ENCODE data around the gene RFXAP.
A peak's percentile ranks its signal among the peaks of the same experiment; 100 is the strongest.
"Not testable (repeated sequence)": the region's sequence is repeated elsewhere in the genome, so short reads cannot be mapped to it uniquely, and the experiment has no call there.

Gene RFXAP

GRCh38 chr13:36818804-36819738 is at the start of gene RFXAP:
RFXAP (plus strand) TSS chr13:36819222; CDS start chr13:36819358, 136 bp downstream.
- DNase-seq: peak; percentile 84

GRCh38 chr13:36769545-36769944 is 49.5 kb upstream of the RFXAP start:
- no peak for DNase-seq

DNA sequence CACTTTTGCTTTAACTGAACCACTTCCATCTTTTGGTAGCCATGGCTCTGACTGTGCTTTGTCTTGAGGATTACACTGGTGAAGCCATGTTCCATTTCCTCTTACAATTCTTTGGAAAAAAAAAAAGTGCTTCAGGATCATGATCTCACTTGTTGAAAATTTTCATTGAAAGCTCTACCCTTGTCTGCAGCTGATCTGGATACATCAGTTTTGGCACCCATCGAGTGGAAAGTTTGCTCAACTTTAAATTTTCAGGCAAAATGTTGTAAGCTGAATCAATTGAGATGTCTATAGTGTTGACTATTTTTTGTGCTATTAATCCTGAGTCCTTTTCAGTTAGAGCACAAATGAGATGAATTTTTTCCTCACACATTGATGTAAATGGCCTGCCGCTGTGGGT is 48.3 kb upstream of the RFXAP start:
- no peak for DNase-seq

DNA sequence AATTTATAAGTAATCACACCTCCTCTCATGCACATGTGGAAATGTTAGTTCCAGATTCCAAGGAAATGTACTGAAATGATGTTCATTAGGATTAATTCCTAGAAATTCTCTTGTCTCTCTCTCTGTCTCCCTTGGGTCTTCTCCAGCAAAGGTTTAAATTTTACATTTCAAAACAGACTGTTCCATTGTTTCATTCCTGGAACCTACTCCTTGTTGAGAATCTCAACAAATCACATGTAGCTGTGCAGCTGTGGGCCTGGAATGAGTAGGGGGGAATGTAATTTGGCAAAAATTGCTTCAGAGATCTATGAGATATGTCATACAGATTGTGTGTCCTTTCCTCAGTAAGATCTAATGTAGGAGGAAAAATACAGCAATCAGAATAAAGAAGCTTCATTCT is 46.2 kb upstream of the RFXAP start:
- no peak for DNase-seq

DNA sequence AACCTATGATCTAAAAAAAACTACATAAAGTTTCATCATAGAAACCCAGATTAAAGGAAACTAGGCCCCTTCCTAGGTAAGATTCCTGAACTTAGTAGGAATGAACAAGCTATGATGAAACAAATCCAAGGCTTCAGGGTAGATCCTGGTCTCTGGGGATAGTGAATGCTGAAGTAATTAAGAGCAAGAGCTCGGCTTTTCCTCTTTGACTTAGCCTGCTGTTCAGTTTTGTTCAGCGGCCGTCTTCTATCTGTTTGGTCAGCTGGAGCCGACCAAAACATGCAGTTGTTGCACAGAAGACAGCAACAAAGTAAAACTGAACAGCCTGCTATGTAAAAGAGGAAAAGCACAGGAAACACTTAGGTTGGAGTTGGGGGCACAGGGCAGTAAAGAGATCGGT is 44.1 kb upstream of the RFXAP start:
- DNase-seq: no peak

- DNase-seq: no peak
These were observed 42.8 kb upstream of the RFXAP start for GRCh38 chr13:36776175-36776574.

DNA sequence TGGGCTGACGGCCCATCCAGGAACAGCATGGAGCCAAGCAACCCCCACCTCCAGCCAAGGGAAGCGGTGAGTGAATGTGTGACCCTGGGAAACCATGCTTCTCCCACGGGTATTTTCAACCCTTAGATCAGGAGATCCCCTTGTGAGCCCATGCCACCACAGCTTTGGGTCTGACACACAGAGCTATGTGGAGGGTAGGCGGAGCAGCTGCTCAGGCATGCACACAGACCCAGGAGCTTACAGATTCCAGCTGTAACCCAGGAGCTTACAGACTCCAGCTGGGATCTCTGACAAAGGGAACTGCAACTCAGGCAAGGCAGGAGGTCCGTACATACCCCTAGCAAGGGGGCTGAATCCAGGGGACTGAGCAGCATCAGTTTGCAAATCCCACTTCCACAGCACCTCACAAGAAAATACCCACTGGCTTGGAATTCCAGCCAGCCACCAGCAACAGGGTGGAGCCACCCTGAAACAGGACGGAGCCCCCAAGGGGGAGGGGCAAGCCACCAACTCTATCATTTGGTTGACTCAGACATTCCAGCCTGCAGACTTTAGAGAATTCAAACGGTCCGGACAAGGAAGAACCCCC is 40.8 kb upstream of the RFXAP start:
- no peak for DNase-seq

DNA sequence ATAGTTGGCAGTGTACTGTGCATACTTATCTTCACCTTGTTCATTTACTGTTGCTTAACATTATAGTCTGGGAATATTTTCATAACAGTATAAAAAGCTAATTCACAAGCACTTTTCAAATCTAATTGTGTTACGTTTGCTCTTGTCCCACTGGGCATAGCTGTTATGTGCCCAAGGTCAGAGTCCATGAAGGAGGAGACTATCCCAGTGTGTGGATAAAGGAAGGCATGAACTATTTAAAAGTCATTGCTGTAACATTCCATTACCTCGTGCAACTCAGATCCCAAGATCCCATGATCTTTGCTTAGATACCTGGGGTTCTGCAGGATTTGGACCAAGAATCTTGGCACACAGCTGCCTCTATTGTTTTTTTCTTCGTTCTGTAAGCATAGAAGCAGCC is 35.1 kb upstream of the RFXAP start:
- no peak for DNase-seq

DNA sequence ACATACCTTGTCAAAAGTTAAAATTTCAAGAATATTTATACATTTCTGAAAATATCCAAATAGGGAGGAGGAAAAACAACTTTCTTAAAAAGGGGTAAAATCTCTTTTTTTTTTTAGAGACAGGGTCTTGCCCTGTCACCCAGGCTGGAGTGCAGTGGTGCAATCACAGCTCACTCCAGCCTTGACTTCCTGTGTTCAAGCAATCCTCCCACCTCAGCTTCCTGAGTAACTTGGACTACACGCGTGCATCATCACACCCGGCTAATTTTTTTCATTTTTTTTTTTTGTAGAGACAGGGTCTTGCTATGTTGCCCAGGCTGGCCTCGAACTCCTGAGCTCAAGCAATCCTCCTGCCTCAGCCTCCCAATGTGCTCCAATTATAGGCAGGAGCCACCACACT is 32.8 kb upstream of the RFXAP start:
- not testable (repeated sequence) for DNase-seq

DNA sequence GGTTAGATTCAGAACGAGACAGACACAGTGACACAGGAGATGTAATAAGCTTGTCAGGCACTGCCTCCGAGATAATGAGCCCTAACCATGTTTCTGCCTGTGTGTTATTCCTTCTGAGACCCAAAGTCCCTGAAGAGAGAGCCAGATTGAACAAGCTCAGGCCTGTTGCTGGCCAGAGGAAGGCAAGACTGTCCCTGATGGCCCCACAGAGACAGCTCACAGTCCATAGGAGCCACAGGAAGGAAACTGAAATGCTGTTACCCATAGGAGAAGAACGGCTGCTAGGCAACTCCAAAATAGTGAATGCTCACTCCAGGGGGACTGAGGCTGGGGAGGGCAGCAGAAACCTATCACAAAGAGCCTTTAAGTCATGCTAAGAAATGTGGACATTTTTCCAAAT is 31.8 kb upstream of the RFXAP start:
- DNase-seq: no peak

- no peak for DNase-seq
These were observed 30.7 kb upstream of the RFXAP start for GRCh38 chr13:36788276-36788675.

- no peak for DNase-seq
These were observed 30.0 kb upstream of the RFXAP start for GRCh38 chr13:36789061-36789460.

- no peak for DNase-seq
These were observed 29.3 kb upstream of the RFXAP start for GRCh38 chr13:36789730-36790129.

- DNase-seq: no peak
These were observed 24.3 kb upstream of the RFXAP start for GRCh38 chr13:36794706-36795105.

DNA sequence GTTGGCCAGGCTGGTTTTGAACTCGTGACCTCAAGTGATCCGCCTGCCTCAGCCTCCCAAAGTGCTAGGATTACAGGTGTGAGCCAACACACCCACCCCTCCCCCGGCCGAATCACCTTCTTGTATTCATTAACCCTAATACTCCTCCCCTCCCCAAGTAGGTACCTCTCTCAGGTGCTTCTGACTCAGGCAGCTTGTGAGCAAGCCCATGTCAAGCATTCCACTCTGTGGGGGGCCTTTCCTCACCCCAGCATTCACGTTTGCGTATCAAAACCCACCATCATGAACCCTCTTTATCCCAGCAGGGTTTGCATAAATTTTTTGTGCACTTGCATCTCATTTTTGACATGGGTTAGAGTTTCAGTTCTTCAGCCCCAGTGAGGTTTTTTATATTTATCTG is 23.6 kb upstream of the RFXAP start:
- DNase-seq: no peak

GRCh38 chr13:36796052-36796451 is 23.0 kb upstream of the RFXAP start:
- DNase-seq: no peak

DNA sequence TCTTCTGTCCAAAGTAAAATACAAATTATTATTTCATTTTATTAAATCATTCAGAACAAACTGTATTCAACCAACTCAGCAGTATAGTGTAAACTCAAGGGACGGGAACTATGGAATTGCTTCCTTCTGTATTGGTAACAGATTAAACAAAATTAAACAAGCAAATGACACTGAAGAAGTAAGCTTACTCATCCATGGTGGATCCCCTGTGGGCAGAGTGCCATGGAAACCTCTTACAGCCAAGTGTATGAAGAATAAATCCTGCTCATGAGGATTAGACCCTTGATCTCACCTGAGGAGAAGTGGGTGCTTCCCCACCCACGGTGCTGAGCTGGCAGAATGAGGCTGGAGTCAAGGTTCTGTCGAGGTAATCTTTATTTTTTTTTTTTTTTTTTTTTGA is 18.0 kb upstream of the RFXAP start:
- DNase-seq: no peak

- DNase-seq: no peak
These were observed 14.4 kb upstream of the RFXAP start for GRCh38 chr13:36804588-36804987.

DNA sequence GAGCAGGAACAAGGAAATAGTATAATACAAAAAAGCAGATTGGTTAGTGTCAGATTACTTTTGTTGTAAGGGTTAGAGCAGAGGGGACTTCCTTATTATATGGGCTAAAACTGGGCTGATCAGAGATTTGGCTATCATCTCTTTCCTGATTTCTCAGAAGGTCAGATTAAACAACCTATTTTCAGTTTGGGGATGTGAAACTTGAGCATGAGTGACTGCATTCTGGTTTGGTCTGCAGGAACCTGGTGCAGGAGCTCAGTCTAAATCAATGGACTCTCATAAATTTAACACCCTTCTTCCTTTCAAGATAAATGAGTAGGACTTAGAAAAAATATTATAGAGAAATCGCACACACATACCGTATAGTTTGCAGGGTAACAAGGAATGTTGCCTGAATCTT is 12.9 kb upstream of the RFXAP start:
- no peak for DNase-seq

- no peak for DNase-seq
These were observed 11.4 kb upstream of the RFXAP start for GRCh38 chr13:36807616-36808015.

GRCh38 chr13:36813225-36813624 is 5.8 kb upstream of the RFXAP start:
- no peak for DNase-seq

- DNase-seq: no peak
These were observed 4.6 kb upstream of the RFXAP start for GRCh38 chr13:36814465-36814864.

GRCh38 chr13:36815062-36815461 is 4.0 kb upstream of the RFXAP start:
- DNase-seq: no peak

- peak; percentile 44 for DNase-seq
These were observed 822 bp upstream of the RFXAP start for GRCh38 chr13:36817996-36818803.
